PC-9 (cell line): Measurements from ENCODE around the gene RPS10.

ENCODE experiments used
- EZH2 ChIP-seq: fragments of 200-600 bp; sonication (generic); IDR thresholded peaks from 2 replicates; pipeline ENCODE4 v1.8.0; 2017; ENCODE audit warnings: antibody characterized with exemption, low read depth
- TF ChIP-seq, protein P1 (sequence below): fragments of 200-600 bp; sonication (generic); conservative IDR thresholded peaks from 2 replicates; pipeline ENCODE4 v1.6.1; 2017; ENCODE audit warnings: mixed run types, antibody characterized with exemption, mild to moderate bottlenecking, moderate library complexity

DNA sequence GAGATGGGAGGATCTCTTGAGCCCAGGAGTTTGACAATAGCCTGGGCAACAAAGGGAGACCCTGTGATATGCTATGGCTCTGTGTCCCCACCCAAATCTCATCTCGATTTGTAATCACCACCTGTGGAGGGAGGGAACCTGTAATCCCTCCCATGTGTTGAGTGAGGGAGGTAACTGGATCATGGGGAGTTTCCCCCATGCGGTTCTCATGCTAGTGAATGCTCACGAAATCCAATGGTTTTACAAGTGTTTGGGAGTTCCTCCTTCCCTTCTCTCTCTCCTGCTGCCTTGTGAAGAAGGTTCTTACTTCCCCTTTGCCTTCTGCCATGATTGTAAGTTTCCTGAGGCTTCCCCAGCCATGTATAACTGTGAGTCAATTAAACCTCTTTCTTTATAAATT, 36.8 kb downstream of the RPS10 start:
- TF ChIP-seq, protein P1, sequence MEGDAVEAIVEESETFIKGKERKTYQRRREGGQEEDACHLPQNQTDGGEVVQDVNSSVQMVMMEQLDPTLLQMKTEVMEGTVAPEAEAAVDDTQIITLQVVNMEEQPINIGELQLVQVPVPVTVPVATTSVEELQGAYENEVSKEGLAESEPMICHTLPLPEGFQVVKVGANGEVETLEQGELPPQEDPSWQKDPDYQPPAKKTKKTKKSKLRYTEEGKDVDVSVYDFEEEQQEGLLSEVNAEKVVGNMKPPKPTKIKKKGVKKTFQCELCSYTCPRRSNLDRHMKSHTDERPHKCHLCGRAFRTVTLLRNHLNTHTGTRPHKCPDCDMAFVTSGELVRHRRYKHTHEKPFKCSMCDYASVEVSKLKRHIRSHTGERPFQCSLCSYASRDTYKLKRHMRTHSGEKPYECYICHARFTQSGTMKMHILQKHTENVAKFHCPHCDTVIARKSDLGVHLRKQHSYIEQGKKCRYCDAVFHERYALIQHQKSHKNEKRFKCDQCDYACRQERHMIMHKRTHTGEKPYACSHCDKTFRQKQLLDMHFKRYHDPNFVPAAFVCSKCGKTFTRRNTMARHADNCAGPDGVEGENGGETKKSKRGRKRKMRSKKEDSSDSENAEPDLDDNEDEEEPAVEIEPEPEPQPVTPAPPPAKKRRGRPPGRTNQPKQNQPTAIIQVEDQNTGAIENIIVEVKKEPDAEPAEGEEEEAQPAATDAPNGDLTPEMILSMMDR = no peak
- no peak for TF ChIP-seq EZH2
